Measurements from ENCODE around the gene FAM83D. TPM values are rescaled to one million over a fixed set of nuclear protein-coding genes. Genes with fewer than 3 reads are reported as not detected.

FAM83D gene
- total and polyA plus RNA-seq, 10 donors: 0.46 to 3.0 (median 1.3) TPM

- Histone ChIP-seq H3K9me3 (no peaks in the 10 kb centered on the region), H3K4me1 (peaks cover 52 to 100% (median 94%) of the 10 kb centered on the region in 6 donors), H3K27me3 (replicated peaks in 1 of 7) (no peaks in the 10 kb centered on the region), H3K4me3 (peak overlapping the region in 1 of 8 donors; percentile 24), H3K36me3 (peaks cover 0 to 15% (median 0%) of the 10 kb centered on the region in 6 donors), H3K27ac (peak overlapping the region in 7 of 8 donors; percentile 21 to 93 (median 57))
- TF ChIP-seq POLR2AphosphoS5 (IDR thresholded peaks at IDR 0.05) (peak in 2 of 3 donors; percentile 24 to 43), POLR2A (IDR thresholded peaks at IDR 0.05) (no peak)
- TF ChIP-seq, protein P1, sequence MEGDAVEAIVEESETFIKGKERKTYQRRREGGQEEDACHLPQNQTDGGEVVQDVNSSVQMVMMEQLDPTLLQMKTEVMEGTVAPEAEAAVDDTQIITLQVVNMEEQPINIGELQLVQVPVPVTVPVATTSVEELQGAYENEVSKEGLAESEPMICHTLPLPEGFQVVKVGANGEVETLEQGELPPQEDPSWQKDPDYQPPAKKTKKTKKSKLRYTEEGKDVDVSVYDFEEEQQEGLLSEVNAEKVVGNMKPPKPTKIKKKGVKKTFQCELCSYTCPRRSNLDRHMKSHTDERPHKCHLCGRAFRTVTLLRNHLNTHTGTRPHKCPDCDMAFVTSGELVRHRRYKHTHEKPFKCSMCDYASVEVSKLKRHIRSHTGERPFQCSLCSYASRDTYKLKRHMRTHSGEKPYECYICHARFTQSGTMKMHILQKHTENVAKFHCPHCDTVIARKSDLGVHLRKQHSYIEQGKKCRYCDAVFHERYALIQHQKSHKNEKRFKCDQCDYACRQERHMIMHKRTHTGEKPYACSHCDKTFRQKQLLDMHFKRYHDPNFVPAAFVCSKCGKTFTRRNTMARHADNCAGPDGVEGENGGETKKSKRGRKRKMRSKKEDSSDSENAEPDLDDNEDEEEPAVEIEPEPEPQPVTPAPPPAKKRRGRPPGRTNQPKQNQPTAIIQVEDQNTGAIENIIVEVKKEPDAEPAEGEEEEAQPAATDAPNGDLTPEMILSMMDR (IDR thresholded peaks at IDR 0.05 in 8 of 11, conservative IDR thresholded peaks at IDR 0.05 in 3 of 11): no peak
- DNase-seq: peak; percentile 80
- intact Hi-C loops (cut with DNase I; ENCODE audit: low total_unique reads): no loop called here
- 64 to 73% (median 68%) methylated on average over 11 to 14 of the region's 14 CpGs for WGBS, 5 donors
These were observed 45.1 kb upstream of the FAM83D start for GRCh38 chr20:38880952-38881735.

DNA sequence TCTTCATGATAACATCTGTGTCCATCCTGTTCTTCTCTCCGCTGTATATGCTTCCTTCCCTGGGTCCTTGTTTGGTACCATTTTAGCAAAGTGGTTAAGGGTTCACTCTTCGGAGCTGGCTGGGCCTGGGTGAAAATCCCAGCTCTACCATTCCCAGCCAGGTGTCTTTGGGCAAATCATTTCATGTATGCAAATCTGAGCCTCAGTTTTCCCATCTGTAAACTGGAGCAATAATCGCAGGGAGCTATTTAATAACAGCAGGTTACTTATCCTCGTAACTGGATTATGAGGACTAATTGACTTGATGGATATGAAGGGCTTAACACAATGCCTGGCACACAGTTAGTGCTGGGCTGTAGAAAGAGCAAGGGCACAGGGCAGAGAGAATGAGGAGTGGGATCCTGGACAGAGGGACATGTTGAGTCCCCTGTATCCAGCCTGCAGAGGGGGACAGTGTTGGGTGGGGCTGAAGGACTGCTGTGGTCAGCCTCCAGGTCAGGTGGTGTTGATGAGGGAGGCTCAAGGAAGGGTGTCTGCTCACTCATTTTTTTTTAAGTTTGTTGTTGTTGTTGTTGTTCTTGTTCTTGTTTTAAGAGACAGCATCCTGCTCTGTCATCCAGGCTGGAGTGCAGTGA, 44.3 kb upstream of the FAM83D start:
- Histone ChIP-seq H3K27ac (peak overlapping the region in 6 of 8 donors; percentile 32 to 93 (median 72)), H3K36me3 (peaks cover 0 to 15% (median 0%) of the 10 kb centered on the region in 6 donors), H3K4me3 (peak overlapping the region in 1 of 8 donors; percentile 24), H3K9me3 (no peaks in the 10 kb centered on the region), H3K27me3 (replicated peaks in 1 of 7) (no peaks in the 10 kb centered on the region), H3K4me1 (peaks cover 44 to 100% (median 87%) of the 10 kb centered on the region in 6 donors)
- TF ChIP-seq POLR2A (IDR thresholded peaks at IDR 0.05) (no peak), POLR2AphosphoS5 (IDR thresholded peaks at IDR 0.05) (no peak)
- TF ChIP-seq, protein P1 (IDR thresholded peaks at IDR 0.05 in 8 of 11, conservative IDR thresholded peaks at IDR 0.05 in 3 of 11): no peak
- peak; percentile 51 for DNase-seq
- intact Hi-C loops (cut with DNase I; ENCODE audit: low total_unique reads): no loop called here
- WGBS, 5 donors: 77 to 88% (median 79%) methylated on average over 4 of the region's 4 CpGs

DNA sequence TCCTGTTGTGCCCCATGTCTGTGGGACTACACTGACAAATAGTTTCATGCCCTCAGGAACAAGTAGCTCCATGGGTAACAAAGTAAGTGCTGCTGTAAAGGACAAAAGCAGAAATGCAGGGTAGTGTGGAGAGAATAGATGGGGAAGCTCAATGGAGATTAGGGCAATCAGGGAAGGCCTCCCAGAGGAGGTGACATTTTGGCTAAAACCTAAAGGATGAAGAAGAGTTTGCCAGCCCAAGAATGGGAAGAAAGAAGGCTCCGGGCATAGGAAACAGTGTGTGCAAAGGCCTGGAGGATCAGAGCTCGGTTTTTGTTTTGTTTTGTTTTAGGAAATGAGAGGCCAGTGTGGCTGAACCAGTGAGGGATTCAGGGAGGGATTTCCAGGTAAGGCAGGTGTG, 43.6 kb upstream of the FAM83D start:
- no peaks in the 10 kb centered on the region for H3K9me3 ChIP-seq
- peaks cover 0 to 15% (median 0%) of the 10 kb centered on the region in 6 donors for H3K36me3 ChIP-seq
- H3K27me3 ChIP-seq (replicated peaks in 1 of 7): no peaks in the 10 kb centered on the region
- TF ChIP-seq POLR2A (IDR thresholded peaks at IDR 0.05) (no peak), POLR2AphosphoS5 (IDR thresholded peaks at IDR 0.05) (no peak)
- TF ChIP-seq, protein P1 (IDR thresholded peaks at IDR 0.05 in 8 of 11, conservative IDR thresholded peaks at IDR 0.05 in 3 of 11): no peak
- DNase-seq: no peak
- intact Hi-C loops (cut with DNase I; ENCODE audit: low total_unique reads): no loop called here
- 72 to 86% (median 73%) methylated on average over 2 of the region's 2 CpGs for WGBS, 5 donors
- no peak overlapping the region for H3K4me3 ChIP-seq
- peaks cover 39 to 99% (median 80%) of the 10 kb centered on the region in 6 donors for H3K4me1 ChIP-seq
- H3K27ac ChIP-seq: peak overlapping the region in 6 of 8 donors; percentile 32 to 93 (median 72)
